ENCODE results near the gene STAT5B. TPM values are rescaled to one million over a fixed set of nuclear protein-coding genes. Genes with fewer than 3 reads are reported as not detected.

The STAT5B gene
- total and polyA plus RNA-seq, 9 of the 15 experiments (the other 6 are each of a cell fraction or from before 2014, with no cell fraction given), result 20.8 to 176 (median 92.4) TPM

GRCh38 chr17:42276609-42277341, 584 bp upstream of the STAT5B start (continued):
- TF ChIP-seq, protein P1, sequence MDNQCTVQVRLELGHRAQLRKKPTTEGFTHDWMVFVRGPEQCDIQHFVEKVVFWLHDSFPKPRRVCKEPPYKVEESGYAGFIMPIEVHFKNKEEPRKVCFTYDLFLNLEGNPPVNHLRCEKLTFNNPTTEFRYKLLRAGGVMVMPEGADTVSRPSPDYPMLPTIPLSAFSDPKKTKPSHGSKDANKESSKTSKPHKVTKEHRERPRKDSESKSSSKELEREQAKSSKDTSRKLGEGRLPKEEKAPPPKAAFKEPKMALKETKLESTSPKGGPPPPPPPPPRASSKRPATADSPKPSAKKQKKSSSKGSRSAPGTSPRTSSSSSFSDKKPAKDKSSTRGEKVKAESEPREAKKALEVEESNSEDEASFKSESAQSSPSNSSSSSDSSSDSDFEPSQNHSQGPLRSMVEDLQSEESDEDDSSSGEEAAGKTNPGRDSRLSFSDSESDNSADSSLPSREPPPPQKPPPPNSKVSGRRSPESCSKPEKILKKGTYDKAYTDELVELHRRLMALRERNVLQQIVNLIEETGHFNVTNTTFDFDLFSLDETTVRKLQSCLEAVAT (IDR thresholded peaks at IDR 0.05), result peak in 1 of 2 experiments; percentile 80; a peak in 2 of 4 replicates
- TF ChIP-seq ARHGAP35 (IDR thresholded peaks at IDR 0.05; ENCODE audit: partially characterized antibody), result no peak
- TF ChIP-seq CHD4 (IDR thresholded peaks at IDR 0.05; ENCODE audit: insufficient read depth, insufficient replicate concordance, low read depth, low read length, poor library complexity, severe bottlenecking), result no peak
- TF ChIP-seq MBD2 (IDR thresholded peaks at IDR 0.05; ENCODE audit: borderline replicate concordance, low read depth), result no peak
- no peak for TF ChIP-seq HDAC6 (IDR thresholded peaks at IDR 0.05; ENCODE audit: low read depth, low read length)
- TF ChIP-seq PTTG1 (tag; IDR thresholded peaks at IDR 0.05; ENCODE audit: low read depth), result no peak
- TF ChIP-seq FOXJ2 (tag; IDR thresholded peaks at IDR 0.05), result peak; percentile 18; the same call in 1 of the 2 replicates
- TF ChIP-seq, protein P2, sequence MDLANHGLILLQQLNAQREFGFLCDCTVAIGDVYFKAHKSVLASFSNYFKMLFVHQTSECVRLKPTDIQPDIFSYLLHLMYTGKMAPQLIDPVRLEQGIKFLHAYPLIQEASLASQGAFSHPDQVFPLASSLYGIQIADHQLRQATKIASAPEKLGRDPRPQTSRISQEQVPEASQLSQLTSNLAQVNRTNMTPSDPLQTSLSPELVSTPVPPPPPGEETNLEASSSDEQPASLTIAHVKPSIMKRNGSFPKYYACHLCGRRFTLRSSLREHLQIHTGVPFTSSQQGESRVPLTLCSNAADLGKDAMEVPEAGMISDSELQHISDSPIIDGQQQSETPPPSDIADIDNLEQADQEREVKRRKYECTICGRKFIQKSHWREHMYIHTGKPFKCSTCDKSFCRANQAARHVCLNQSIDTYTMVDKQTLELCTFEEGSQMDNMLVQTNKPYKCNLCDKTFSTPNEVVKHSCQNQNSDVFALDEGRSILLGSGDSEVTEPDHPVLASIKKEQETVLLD (IDR thresholded peaks at IDR 0.05), result peak; percentile 60; the same call in 1 of the 2 replicates
- TF ChIP-seq CREM (IDR thresholded peaks at IDR 0.05; ENCODE audit: low read depth), result peak; percentile 62; the same call in 1 of the 2 replicates
- peak; percentile 80; the same call in 1 of the 2 replicates for TF ChIP-seq NFRKB (IDR thresholded peaks at IDR 0.05; ENCODE audit: low read depth)
- TF ChIP-seq GTF2F1 (IDR thresholded peaks at IDR 0.05; ENCODE audit: low read depth, low read length), result peak; percentile 27; the same call in 1 of the 2 replicates
- TF ChIP-seq THRB (CRISPR knock-in tag; conservative IDR thresholded peaks at IDR 0.05), result 0 out of 2 replicates have a peak, but pooled peaks have one; percentile 9
- peak; percentile 20; the same call in 1 of the 2 replicates for TF ChIP-seq ZBTB9 (CRISPR knock-in tag; IDR thresholded peaks at IDR 0.05)
- peak; percentile 69; the same call in 1 of the 2 replicates for TF ChIP-seq RBM14 (IDR thresholded peaks at IDR 0.05; ENCODE audit: borderline replicate concordance, insufficient read depth, low read depth, low read length)
- peak; percentile 90 for TF ChIP-seq ATF3 (IDR thresholded peaks at IDR 0.05)
- TF ChIP-seq ATF3 (CRISPR knock-in tag; conservative IDR thresholded peaks at IDR 0.05), result 0 out of 2 replicates have a peak, but pooled peaks have one; percentile 77
- peak; percentile 85; the same call in 1 of the 2 replicates for TF ChIP-seq GATAD2A (IDR thresholded peaks at IDR 0.05)
- 0 out of 2 replicates have a peak, but pooled peaks have one; percentile 62 for TF ChIP-seq PTBP1 (IDR thresholded peaks at IDR 0.05; ENCODE audit: low read depth, low read length)
- TF ChIP-seq ARID1B (IDR thresholded peaks at IDR 0.05), result peak; percentile 82
- peak in 1 of 2 experiments; percentile 8; a peak in 1 of 4 replicates for TF ChIP-seq RCOR1 (IDR thresholded peaks at IDR 0.05; ENCODE audit: borderline replicate concordance in 1 of 2, low read depth in 2 of 2, low read length in 2 of 2)

All from K562 (cell line).